Dermis microvascular lymphatic vessel endothelial cell (primary cell): ENCODE data around the gene PDCD4. TPM values are rescaled to one million over a fixed set of nuclear protein-coding genes. Genes with fewer than 3 reads are reported as not detected.

Experiments used
- DNase-seq, 2 donors: peaks; one replicate each; pipeline versions ENCODE4 v3.0.0 to v3.0.0-alpha.2; 2010; ENCODE audit warnings: low read depth in 2 of 2
- total RNA-seq: library from RNA; depleted of rRNA; stranded (reverse); fragments of >200 nt; gene quantifications from 2 replicates; pipeline ENCODE4 v1.2.1, GENCODE V29; 2014

PDCD4 gene
- total RNA-seq, 1 donor from 2014 or later, result 72.4 TPM

GRCh38 chr10:110842326-110842904 lies 29.3 kb upstream of the PDCD4 start:
- DNase-seq, result no peak

DNA sequence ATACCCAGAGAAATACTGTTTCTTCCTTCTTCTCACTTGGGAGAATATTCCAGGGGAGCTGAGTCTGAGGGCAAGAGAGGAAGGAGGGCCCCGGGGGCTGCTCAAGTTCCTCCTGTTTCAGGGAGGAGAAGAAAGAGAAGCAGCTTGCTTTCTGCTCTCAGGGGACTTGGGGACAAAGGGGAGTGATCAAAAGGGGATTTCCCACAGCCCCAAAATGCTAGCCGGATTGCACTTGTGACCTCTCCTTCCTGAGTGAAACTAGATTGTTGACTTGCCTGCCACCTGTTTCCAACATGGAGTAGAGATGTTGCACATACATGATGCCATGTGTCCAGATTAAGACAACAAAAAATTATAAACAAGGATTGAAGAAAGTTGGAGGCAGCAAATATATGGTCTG lies 28.7 kb upstream of the PDCD4 start:
- DNase-seq, result no peak

GRCh38 chr10:110843796-110844616 lies 27.7 kb upstream of the PDCD4 start:
- no peak for DNase-seq

DNA sequence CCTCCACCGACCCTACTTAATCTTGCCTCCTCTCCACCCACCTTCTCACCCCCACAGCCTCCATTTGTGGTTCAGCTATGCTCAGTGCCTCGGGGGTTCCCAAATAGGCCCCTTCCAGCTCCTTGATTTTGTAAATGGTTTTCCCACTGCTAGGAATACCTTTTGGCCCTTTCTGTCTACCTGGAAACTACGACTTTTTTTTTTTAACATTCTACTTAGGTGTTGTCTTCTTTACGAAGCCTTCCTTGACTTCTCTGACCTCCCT lies 27.2 kb upstream of the PDCD4 start:
- no peak for DNase-seq

DNA sequence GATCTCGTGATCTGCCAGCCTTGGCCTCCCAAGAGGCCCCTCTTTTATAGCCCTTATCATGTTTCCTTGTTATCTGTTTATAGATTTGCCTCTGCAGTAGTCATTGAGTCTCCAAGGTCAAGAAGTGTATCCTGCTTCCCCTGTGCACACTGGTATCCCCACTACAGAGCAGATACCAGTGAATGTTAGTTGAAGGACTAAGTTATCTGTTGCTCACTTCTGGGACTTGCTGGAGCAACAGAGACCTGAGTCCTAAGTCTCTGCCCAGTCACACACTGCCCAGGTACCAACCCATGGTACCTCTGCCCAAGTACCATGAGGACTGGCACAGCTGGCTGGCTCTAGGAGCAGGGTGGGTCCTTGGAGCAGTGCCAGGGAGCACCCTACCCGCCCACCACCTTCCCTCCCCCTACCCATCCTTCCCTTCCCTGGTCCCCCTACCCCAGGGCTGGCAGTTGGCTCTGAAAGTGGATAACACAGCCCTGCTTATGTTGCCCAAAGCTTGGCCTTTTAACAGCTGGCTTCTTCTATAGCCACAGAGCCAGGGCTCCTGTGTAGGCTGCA lies 26.5 kb upstream of the PDCD4 start:
- no peak for DNase-seq

GRCh38 chr10:110845756-110846620 lies 25.7 kb upstream of the PDCD4 start:
- DNase-seq, result no peak

GRCh38 chr10:110847374-110847773 lies 24.4 kb upstream of the PDCD4 start:
- no peak for DNase-seq

GRCh38 chr10:110848106-110848505 lies 23.6 kb upstream of the PDCD4 start:
- no peak for DNase-seq

DNA sequence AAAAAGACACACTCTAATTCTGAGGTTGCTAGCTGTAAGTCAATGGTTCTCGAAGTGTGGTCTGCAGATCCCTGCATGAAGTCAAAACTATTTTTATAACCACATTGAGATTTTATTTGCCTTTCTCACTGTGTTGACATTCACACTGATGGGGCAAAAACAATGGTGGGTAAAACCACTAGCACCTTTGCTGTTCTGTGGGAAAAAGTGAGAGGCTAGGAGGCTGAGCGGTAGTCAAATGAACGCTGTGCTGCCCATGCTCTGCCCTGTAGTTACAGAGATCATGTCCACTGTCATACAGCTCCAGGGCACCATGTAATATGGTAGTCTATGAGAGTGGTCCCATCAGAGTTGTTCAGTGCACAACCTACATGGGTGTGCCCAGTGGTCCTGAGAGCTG lies 21.6 kb upstream of the PDCD4 start:
- DNase-seq, result no peak

DNA sequence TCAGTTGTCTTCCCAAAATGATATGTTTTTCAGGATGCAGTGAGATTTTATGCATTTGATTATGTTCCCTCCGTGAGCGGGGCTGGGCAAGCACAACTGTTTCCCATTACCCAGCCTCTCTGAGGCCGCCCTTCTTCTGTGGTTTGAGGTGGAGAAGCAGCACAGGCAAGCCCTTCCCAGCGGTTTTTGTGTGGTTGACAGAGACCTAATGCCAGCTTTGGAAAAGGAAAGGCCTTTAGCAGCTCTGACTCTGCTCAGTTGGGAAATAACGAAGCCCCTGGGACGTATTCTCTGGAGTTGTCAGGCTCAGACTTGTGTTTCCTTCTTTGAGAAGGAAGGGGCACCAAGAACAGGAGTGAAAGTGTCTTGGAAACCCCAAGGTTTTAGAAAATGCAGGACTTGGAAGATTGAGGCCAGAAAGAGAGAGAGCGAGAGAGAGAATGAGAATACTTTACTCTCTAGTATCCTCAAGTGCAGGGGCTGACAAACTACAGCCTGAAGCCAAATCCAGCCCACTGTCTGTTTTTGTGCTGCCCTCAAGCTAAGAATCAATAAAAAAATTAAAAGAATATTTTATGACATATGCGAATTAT lies 20.6 kb upstream of the PDCD4 start:
- DNase-seq, result no peak

DNA sequence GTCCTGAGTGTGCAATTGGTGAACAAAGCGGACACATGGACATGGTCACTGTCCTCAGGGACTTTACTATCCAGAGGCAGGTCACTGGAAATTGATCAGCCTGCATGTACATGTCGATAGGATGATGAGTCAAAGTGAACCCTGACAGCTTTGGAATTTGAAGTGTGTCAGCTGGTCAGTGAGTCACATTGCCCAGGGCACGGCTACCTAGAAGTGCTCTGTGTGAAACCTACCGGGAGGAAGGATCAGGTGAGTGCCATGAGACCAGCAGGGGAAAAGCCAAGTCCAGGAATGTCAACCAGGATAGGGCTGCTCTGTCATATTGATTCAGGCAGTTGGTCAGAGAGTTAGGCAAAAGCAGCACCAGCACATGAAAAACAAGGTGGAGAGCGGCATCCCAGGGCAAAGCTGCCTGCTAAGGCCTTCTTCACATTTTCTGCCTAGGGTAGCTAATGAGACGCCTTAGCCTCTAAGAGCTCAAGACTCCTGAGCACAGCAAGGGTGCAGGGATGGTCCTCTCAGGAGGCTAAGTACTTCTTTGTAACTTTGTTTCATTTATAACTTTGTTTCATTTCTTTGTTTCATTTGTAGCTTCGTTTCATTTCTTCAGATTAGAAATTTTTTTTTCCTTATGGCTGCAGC lies 19.4 kb upstream of the PDCD4 start:
- DNase-seq, result no peak

- no peak for DNase-seq
Observed at GRCh38 chr10:110852947-110853346, 18.8 kb upstream of the PDCD4 start.

DNA sequence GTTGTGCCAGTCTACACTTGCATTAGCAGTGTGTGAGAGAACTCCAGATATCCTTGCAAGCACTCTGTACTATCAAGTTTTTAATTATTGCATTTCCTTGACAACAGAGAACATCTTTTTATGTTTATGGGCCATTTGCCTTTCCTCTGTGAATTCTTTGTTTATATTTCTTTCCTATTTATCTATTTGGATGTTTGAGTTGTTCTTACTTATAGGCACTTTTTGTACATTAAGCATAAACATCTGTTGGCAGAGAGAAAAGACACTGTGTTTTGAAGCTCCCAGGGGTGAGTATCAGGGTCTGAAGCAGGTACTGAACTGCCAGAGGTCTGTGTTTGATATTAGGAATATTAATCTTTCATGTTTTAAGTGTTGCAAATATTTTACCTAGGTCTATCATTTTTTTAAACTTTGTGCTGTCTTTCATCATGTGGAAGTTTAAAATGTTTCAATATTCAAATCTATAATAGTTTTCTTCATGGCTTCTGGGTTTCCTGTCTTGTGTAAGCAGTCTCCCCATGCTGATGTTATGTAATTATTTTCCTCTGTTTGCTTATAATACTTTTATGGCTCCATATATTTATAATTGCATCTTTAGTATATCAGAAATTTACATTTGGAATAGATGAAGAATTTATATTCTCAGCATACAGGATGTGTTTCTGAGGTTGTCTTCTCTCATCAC lies 17.7 kb upstream of the PDCD4 start:
- DNase-seq, result no peak

DNA sequence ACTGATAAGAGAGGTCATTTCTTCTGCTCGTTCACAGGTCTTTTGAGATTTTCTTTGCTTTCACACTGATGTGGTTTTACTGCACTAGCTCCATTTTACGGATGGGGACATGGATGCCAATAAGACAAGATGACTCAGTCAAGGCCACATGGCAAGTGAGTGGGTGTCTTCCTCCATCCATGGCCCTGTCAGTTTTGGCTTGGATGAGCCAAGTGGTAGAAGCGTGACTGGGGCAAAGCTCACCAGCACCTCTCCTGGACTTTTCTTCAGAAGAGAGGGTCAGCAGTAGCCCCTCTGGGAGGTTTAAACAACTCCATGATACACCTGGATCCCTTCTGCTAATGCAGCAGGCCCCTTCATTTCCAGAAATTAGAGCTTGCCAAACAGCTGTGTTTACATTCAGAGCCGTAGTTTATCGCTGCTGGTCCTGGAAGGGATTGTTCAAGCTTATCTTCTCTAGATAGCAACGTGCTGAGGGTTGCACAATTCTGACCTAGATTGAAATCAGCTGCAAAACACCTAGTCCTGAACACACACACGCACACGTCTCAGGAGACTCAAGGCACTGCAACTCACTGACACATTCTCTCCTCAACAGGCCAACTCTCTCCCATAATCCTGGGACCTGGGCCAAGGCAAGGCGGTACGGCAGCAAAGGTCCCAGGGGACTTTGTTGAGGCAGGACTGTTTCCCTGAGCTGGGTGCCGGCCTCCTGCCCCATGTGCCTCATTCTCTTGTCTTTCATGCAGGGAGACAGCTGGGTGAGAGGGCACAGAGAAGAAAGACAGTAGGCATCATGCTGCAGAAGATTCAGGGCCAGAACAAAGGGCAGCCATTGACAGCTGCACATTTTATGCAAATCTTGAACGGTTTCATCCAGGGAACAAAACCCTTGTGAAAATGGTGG lies 14.2 kb upstream of the PDCD4 start:
- no peak for DNase-seq

DNA sequence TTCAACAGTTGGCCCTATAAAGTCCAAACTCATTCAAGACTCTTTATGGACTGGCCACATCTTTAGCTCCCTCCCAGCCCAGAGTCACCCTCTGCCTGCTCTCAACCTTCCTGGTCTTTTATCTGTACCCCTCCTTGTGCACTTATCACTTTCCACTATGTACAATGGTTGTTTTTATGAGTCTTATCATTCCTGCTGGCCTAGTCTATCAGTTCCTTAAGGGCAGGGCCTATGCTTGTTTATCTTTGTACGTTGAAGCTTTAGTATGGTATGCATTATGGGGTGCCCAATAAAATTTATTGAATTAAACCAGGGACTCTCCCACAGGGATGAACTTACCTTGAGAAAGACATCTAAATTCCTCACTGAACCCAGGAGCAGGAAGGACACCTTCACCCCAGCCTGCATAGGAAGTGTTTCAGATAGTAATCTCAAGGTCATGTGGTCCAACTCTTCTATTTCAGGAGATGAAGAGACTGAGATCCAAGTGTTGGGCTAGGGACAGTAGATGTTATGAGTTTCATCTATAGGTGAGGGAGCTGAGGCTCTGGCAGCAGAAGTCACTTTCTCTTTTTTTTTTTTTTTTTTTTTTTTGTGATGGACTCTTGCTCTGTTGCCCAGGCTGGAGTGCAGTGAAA lies 13.3 kb upstream of the PDCD4 start:
- DNase-seq, result no peak

DNA sequence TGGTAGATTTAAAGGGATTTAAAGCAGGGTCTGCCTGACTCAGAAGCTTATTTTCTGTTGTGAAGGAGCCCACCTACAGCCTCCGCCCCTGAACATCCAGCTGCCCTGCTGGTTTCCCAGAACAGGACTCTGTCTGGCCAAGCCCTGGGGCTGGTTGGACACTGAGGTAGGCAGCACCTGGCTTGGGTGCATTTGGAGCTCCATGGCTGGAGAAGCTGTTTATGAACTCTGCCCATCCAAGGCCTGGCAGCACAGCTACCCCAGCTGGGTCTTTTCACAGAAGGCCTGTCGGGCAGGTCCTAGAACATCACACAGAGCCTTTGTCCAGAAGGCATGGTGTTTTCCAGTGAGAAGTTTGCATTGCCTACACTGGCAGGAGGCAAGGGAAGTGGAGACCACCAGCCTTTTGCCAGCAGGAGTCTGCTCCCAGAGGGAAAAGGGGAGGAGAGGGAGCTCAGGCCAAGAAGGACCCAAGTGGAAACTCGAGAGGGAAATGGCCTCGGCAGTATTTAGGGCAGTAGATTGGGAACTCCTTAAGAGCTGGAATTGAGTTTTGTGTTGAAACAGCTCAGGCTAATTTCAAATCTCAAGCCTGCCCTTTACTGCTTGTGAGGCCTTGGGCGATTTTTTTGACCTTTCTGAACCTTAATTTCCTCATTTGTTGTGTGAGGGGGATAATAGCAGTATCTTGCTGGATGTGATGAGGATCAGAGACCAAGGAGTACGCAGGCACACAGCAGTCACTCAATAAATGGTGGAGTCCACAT lies 12.3 kb upstream of the PDCD4 start:
- DNase-seq, result no peak

DNA sequence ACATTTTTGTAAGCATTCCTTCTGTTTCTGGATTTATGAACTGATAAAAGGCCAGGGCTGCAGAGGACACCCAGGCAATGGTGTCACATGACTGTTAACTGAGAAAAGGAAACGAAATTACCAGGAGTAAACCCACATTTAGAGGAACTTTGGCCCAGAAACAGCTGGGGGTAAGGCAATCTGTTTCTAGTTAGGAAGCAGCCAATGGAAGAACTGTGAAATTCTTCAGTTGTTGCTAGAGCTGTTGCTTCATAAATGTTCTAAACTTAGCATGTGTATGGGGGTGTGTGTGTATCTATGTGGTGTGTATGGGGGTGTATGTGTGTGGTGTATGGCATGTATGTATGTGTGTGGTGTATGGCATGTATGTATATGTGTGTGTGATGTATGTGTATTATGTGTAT lies 11.8 kb upstream of the PDCD4 start:
- DNase-seq, result no peak

DNA sequence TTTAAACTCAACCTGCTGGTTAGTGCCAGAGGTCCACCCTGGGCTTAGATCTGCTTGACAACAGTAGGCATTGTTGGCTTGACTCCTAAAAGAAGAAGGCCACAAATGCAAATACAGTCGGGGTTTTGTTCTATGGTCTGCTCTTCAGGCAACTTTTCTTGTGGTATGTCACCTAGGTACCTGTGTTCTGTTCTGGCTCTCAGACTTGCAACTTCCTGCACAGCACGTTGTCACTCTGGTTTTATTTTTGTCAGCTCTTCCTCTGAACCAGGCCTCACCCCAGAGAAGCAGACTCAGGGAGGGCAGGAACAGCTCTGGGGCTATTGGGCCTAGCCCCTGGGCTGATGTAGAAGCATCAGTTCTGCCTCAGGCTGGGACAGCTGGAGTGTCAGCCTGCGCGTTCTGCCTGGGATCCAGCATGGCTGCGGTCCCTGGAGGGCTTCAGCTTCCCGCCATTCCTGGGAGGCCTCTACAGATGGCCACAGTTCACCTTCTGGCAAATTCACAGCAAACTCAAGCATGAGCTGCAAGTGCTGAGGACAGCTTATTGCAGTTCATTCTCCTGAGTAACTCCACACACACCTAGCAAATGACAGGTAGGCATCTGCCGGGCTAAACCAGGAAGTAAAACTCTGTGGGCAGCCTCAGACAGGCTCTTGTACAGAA lies 11.0 kb upstream of the PDCD4 start:
- no peak for DNase-seq
